Uterus (tissue), 2 donors: ENCODE data around the gene GPR65.

Experiments used
- POLR2A ChIP-seq, 2 donors: fragments of 450-650 bp; IDR thresholded peaks; one replicate each; pipeline ENCODE4 v1.6.1; 2016; ENCODE audit warnings: antibody characterized with exemption in 2 of 2, mild to moderate bottlenecking in 1 of 2, moderate library complexity in 1 of 2
- TF ChIP-seq, protein P1 (sequence below), 4 experiments: fragments of 200-600 bp in 2 of 4; fragments of 450-650 bp in 2 of 4; sonication (generic) in 2 of 4; IDR thresholded peaks; one replicate each; pipeline ENCODE4 v1.5.1; 2016 to 2019; ENCODE audit warnings: antibody characterized with exemption in 4 of 4, mild to moderate bottlenecking in 2 of 4, moderate library complexity in 1 of 4

- TF ChIP-seq, protein P1, sequence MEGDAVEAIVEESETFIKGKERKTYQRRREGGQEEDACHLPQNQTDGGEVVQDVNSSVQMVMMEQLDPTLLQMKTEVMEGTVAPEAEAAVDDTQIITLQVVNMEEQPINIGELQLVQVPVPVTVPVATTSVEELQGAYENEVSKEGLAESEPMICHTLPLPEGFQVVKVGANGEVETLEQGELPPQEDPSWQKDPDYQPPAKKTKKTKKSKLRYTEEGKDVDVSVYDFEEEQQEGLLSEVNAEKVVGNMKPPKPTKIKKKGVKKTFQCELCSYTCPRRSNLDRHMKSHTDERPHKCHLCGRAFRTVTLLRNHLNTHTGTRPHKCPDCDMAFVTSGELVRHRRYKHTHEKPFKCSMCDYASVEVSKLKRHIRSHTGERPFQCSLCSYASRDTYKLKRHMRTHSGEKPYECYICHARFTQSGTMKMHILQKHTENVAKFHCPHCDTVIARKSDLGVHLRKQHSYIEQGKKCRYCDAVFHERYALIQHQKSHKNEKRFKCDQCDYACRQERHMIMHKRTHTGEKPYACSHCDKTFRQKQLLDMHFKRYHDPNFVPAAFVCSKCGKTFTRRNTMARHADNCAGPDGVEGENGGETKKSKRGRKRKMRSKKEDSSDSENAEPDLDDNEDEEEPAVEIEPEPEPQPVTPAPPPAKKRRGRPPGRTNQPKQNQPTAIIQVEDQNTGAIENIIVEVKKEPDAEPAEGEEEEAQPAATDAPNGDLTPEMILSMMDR (IDR thresholded peaks at IDR 0.05), result no peak
- no peak for TF ChIP-seq POLR2A (IDR thresholded peaks at IDR 0.05)
Measured at GRCh38 chr14:87999277-87999676, 5.7 kb upstream of the GPR65 start.
